Liver (tissue), 9 donors: ENCODE results near the gene SH3D19. TPM values are rescaled to one million over a fixed set of nuclear protein-coding genes. Genes with fewer than 3 reads are reported as not detected.
A peak's percentile ranks its signal among the peaks of the same experiment; 100 is the strongest.

ENCODE experiments used
- DNase-seq: peaks from one replicate; pipeline ENCODE4 v3.0.0-alpha.2; 2017; ENCODE audit warnings: low spot score
- H3K27ac ChIP-seq, 2 donors: one replicate each; pipeline ENCODE4 v1.7.0; 2013; ENCODE audit warnings: inconsistent platforms in 2 of 2, low read length in 2 of 2, control low read depth in 1 of 2, low read depth in 1 of 2, mild to moderate bottlenecking in 1 of 2
- H3K27me3 ChIP-seq, 4 donors: one replicate each; pipeline versions ENCODE4 v1.6.1 to v1.7.0; 2013; ENCODE audit warnings: low read length in 3 of 4, inconsistent platforms in 1 of 4, mild to moderate bottlenecking in 1 of 4, moderate library complexity in 1 of 4; ENCODE audit not compliant: control insufficient read depth in 4 of 4, insufficient read depth in 4 of 4
- H3K36me3 ChIP-seq, 4 donors: one replicate each; pipeline versions ENCODE4 v1.6.1 to v1.7.0; 2013; ENCODE audit warnings: low read length in 3 of 4, mild to moderate bottlenecking in 3 of 4, low read depth in 1 of 4, moderate library complexity in 1 of 4; ENCODE audit not compliant: control insufficient read depth in 4 of 4, insufficient read depth in 3 of 4
- H3K4me1 ChIP-seq, 4 donors: one replicate each; pipeline versions ENCODE4 v1.6.1 to v1.7.0; 2013; ENCODE audit warnings: low read length in 3 of 4, mild to moderate bottlenecking in 3 of 4, moderate library complexity in 1 of 4; ENCODE audit not compliant: control insufficient read depth in 4 of 4, insufficient read depth in 4 of 4
- H3K4me3 ChIP-seq, 3 donors: one replicate each; pipeline versions ENCODE4 v1.6.1 to v1.7.0; 2013; ENCODE audit warnings: low read length in 3 of 3, control low read depth in 1 of 3, low read depth in 1 of 3, mild to moderate bottlenecking in 1 of 3
- H3K9ac ChIP-seq, 2 donors: one replicate each; pipeline ENCODE4 v1.7.0; 2013; ENCODE audit warnings: low read length in 2 of 2, mild to moderate bottlenecking in 2 of 2, moderate library complexity in 2 of 2, control low read depth in 1 of 2, low read depth in 1 of 2
- H3K9me3 ChIP-seq, 4 donors: one replicate each; pipeline versions ENCODE4 v1.6.1 to v1.7.0; 2013; ENCODE audit warnings: low read length in 3 of 4; ENCODE audit not compliant: control insufficient read depth in 4 of 4
- FOXA1 ChIP-seq: IDR thresholded peaks from 2 replicates; pipeline ENCODE4 v1.6.1; 2016; ENCODE audit warnings: antibody characterized with exemption
- GABPA ChIP-seq, 2 donors: IDR thresholded peaks in 1 of 2; conservative IDR thresholded peaks in 1 of 2; 2 replicates each; pipeline ENCODE4 v1.6.1; 2016; ENCODE audit warnings: antibody characterized with exemption in 2 of 2, mild to moderate bottlenecking in 1 of 2, moderate library complexity in 1 of 2
- HNF4A ChIP-seq, 2 donors: conservative IDR thresholded peaks; 2 replicates each; pipeline ENCODE4 v1.6.1; 2016; ENCODE audit warnings: antibody characterized with exemption in 2 of 2, mild to moderate bottlenecking in 2 of 2
- HNF4G ChIP-seq: IDR thresholded peaks from 2 replicates; pipeline ENCODE4 v1.6.1; 2016; ENCODE audit warnings: antibody characterized with exemption
- JUND ChIP-seq, 2 donors: IDR thresholded peaks; 2 replicates each; pipeline ENCODE4 v1.6.1; 2016; ENCODE audit warnings: antibody characterized with exemption in 2 of 2
- RAD21 ChIP-seq, 2 donors: IDR thresholded peaks; 2 replicates each; pipeline ENCODE4 v1.6.1; 2016; ENCODE audit warnings: antibody characterized with exemption in 2 of 2, mild to moderate bottlenecking in 2 of 2
- REST ChIP-seq: IDR thresholded peaks from 2 replicates; pipeline ENCODE4 v1.6.1; 2016; ENCODE audit warnings: antibody characterized with exemption, mild to moderate bottlenecking
- SP1 ChIP-seq: IDR thresholded peaks from 2 replicates; pipeline ENCODE4 v1.6.1; 2018; ENCODE audit warnings: antibody characterized with exemption, mild to moderate bottlenecking
- TAF1 ChIP-seq: conservative IDR thresholded peaks from 2 replicates; pipeline ENCODE4 v1.6.1; 2016; ENCODE audit warnings: antibody characterized with exemption, mild to moderate bottlenecking
- YY1 ChIP-seq: IDR thresholded peaks from 2 replicates; pipeline ENCODE4 v1.6.1; 2016; ENCODE audit warnings: antibody characterized with exemption, mild to moderate bottlenecking
- WGBS: extraction: QIAGEN DNeasy Blood & Tissue Kit; methylation state at CpG from one replicate; pipeline ENCODE4 v1.1.7; 2013; 5-methylcytosine and 5-hydroxymethylcytosine counted together
- polyA plus RNA-seq, 2 donors: library from polyadenylated mRNA; stranded (reverse) in 1 of 2; unstranded in 1 of 2; fragments of 200-250 nt in 1 of 2; fragments of >200 nt in 1 of 2; fragmentation: Nextera tagmentation in 1 of 2; extraction: Ambion mirVana in 1 of 2; gene quantifications; one replicate each; pipeline versions ENCODE4 v1.2.1 to v1.2.3, GENCODE V29; 2013 to 2015
- total RNA-seq, 2 donors: library from RNA; depleted of rRNA; stranded (reverse); fragments of >200 nt; gene quantifications; one replicate each; pipeline ENCODE4 v1.2.3, GENCODE V29; 2014
- TF ChIP-seq, protein P1 (sequence below): IDR thresholded peaks from 2 replicates; pipeline ENCODE4 v1.6.1; 2016; ENCODE audit warnings: antibody characterized with exemption
- TF ChIP-seq, protein P2 (sequence below): IDR thresholded peaks from 2 replicates; pipeline ENCODE4 v1.6.1; 2016; ENCODE audit warnings: antibody characterized with exemption
- TF ChIP-seq, protein P3 (sequence below): IDR thresholded peaks from 2 replicates; pipeline ENCODE4 v1.6.1; 2016; ENCODE audit warnings: antibody characterized with exemption
- donor health status: healthy.
- donor health status: healthy.
- donor health status: healthy.
- donor health status: healthy.
- donor health status: healthy.

Gene SH3D19
- total and polyA plus RNA-seq, 4 donors = 11.0 to 22.2 (median 17.1) TPM

DNA sequence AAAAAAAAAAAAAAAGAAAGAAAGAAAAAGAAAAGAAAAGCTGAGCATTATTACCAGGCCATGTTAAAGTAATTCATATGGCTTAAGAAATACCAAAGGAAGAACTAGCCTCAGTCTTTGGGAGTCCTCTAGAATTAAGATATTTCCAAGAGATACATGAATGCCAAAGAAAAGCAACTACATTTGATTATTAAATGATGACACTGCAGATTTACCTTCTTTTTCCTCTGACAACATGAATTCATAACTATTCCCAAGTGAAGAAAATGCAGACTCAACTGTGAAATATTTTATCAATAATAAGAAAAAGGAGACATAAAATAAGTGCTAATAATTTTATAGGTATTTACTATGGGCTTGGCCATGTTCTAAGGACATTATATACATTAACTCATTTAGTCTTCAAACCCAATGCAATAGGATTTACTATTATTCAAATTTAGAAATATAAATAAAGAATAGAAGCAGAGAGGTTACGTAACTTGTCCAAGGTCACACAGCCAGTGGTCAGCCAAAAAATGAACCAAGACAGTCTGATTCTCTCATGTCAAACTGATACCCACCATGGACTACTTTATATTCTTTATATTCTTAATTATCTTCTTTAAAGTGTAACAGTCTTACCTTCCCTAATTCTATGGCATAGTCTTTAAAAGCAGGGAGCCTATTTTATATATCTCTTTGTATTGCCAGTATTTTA lies 6.9 kb downstream of the SH3D19 start:
- Histone ChIP-seq H3K4me1 (peaks cover 6 to 53% (median 23%) of the 10 kb centered on the region in 4 donors), H3K9me3 (no peaks in the 10 kb centered on the region), H3K36me3 (no peaks in the 10 kb centered on the region), H3K9ac (no peak overlapping the region), H3K27ac (no peak overlapping the region), H3K4me3 (no peak overlapping the region), H3K27me3 (no peaks in the 10 kb centered on the region)
- TF ChIP-seq TAF1 (no peak), YY1 (no peak), JUND (IDR thresholded peaks at IDR 0.05) (no peak), REST (no peak), FOXA1 (no peak), GABPA (IDR thresholded peaks at IDR 0.05 in 1 of 2, conservative IDR thresholded peaks at IDR 0.05 in 1 of 2) (no peak), RAD21 (IDR thresholded peaks at IDR 0.05) (no peak), HNF4G (no peak)
- TF ChIP-seq, protein P1, sequence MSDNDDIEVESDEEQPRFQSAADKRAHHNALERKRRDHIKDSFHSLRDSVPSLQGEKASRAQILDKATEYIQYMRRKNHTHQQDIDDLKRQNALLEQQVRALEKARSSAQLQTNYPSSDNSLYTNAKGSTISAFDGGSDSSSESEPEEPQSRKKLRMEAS = no peak
- TF ChIP-seq, protein P2, sequence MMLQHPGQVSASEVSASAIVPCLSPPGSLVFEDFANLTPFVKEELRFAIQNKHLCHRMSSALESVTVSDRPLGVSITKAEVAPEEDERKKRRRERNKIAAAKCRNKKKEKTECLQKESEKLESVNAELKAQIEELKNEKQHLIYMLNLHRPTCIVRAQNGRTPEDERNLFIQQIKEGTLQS = no peak
- TF ChIP-seq, protein P3, sequence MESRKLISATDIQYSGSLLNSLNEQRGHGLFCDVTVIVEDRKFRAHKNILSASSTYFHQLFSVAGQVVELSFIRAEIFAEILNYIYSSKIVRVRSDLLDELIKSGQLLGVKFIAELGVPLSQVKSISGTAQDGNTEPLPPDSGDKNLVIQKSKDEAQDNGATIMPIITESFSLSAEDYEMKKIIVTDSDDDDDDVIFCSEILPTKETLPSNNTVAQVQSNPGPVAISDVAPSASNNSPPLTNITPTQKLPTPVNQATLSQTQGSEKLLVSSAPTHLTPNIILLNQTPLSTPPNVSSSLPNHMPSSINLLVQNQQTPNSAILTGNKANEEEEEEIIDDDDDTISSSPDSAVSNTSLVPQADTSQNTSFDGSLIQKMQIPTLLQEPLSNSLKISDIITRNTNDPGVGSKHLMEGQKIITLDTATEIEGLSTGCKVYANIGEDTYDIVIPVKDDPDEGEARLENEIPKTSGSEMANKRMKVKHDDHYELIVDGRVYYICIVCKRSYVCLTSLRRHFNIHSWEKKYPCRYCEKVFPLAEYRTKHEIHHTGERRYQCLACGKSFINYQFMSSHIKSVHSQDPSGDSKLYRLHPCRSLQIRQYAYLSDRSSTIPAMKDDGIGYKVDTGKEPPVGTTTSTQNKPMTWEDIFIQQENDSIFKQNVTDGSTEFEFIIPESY = no peak
- WGBS = 65% methylated on average over 1 of the region's 1 CpG
- no peak for DNase-seq

GRCh38 chr4:151316645-151317044 lies 8.8 kb downstream of the SH3D19 start:
- H3K4me1 ChIP-seq = peaks cover 5 to 36% (median 15%) of the 10 kb centered on the region in 4 donors
- no peaks in the 10 kb centered on the region for H3K27me3 ChIP-seq
- DNase-seq = no peak
- TF ChIP-seq SP1 = no peak
- TF ChIP-seq HNF4A (conservative IDR thresholded peaks at IDR 0.05) = peak in 1 of 2 donors; percentile 20
- no peak overlapping the region for H3K27ac ChIP-seq
- no peak overlapping the region for H3K4me3 ChIP-seq
- H3K36me3 ChIP-seq = no peaks in the 10 kb centered on the region
- H3K9ac ChIP-seq = no peak overlapping the region
- WGBS = 32% methylated on average over 2 of the region's 2 CpGs
- no peaks in the 10 kb centered on the region for H3K9me3 ChIP-seq
